Thoracic aorta (tissue), 2 donors: ENCODE results near the gene GINS2. TPM values are rescaled to one million over a fixed set of nuclear protein-coding genes. Genes with fewer than 3 reads are reported as not detected.

Experiments
- ATAC-seq: fragments of 150-250 bp; one replicate; pipeline ENCODE4 v1.8.0; 2017; ENCODE audit warnings: low read depth; ENCODE audit not compliant: insufficient number of reproducible peaks, low FRiP score
- DNase-seq: peaks from one replicate; pipeline ENCODE4 v3.0.0-alpha.2; 2020; ENCODE audit warnings: low spot score
- H3K27ac ChIP-seq, 2 donors: fragments of 200-600 bp; sonication (generic); 1 replicate in 1 of 2; 2 replicates in 1 of 2; pipeline ENCODE4 v1.5.1; 2016; ENCODE audit warnings: mild to moderate bottlenecking in 2 of 2, moderate library complexity in 2 of 2
- H3K27me3 ChIP-seq: fragments of 200-600 bp; sonication (generic); replicated peaks from 2 replicates; pipeline ENCODE4 v1.6.0; 2016; ENCODE audit warnings: mild to moderate bottlenecking; ENCODE audit not compliant: insufficient read depth
- H3K36me3 ChIP-seq: fragments of 200-600 bp; sonication (generic); one replicate; pipeline ENCODE4 v1.5.1; 2016
- H3K4me1 ChIP-seq, 2 donors: fragments of 200-600 bp; sonication (generic); 1 replicate in 1 of 2; 2 replicates in 1 of 2; pipeline versions ENCODE4 v1.5.1 to v1.6.0; 2016; ENCODE audit warnings: low read depth in 2 of 2, mild to moderate bottlenecking in 1 of 2; ENCODE audit not compliant: control insufficient read depth in 1 of 2
- H3K4me3 ChIP-seq: fragments of 200-600 bp; sonication (generic); 2 replicates; pipeline ENCODE4 v1.5.1; 2016; ENCODE audit warnings: mild to moderate bottlenecking
- H3K9me3 ChIP-seq: fragments of 200-600 bp; sonication (generic); 2 replicates; pipeline ENCODE4 v1.5.1; 2016
- CTCF ChIP-seq: fragments of 200-600 bp; sonication (generic); IDR thresholded peaks from one replicate; pipeline ENCODE4 v1.5.1; 2019; ENCODE audit warnings: antibody characterized with exemption
- total RNA-seq, 2 donors: library from RNA; depleted of rRNA; stranded (reverse); fragments of >200 nt; gene quantifications; one replicate each; pipeline versions ENCODE4 v1.1.0 to v1.2.3, GENCODE V29; 2016

The GINS2 gene
- total RNA-seq, 2 donors from 2014 or later, result 0.28 to 2.0 TPM

GRCh38 chr16:85637808-85638647, 50.7 kb downstream of the GINS2 start:
- ATAC-seq (no peak), DNase-seq (no peak)
- no peak overlapping the region for H3K27ac ChIP-seq
- H3K27me3 ChIP-seq, result no peaks in the 10 kb centered on the region
- H3K4me3 ChIP-seq, result no peak overlapping the region
- TF ChIP-seq CTCF, result no peak
- peaks cover 9 to 18% of the 10 kb centered on the region in 2 donors for H3K4me1 ChIP-seq
- no peaks in the 10 kb centered on the region for H3K36me3 ChIP-seq
- H3K9me3 ChIP-seq, result no peaks in the 10 kb centered on the region

GRCh38 chr16:85637061-85637807, 51.5 kb downstream of the GINS2 start:
- Histone ChIP-seq H3K4me3 (no peak overlapping the region), H3K27ac (no peak overlapping the region), H3K27me3 (no peaks in the 10 kb centered on the region), H3K36me3 (no peaks in the 10 kb centered on the region), H3K4me1 (peaks cover 9 to 18% of the 10 kb centered on the region in 2 donors), H3K9me3 (no peaks in the 10 kb centered on the region)
- ATAC-seq (no peak), DNase-seq (no peak)
- no peak for TF ChIP-seq CTCF

GRCh38 chr16:85636234-85636812, 52.4 kb downstream of the GINS2 start:
- no peak overlapping the region for H3K27ac ChIP-seq
- H3K4me3 ChIP-seq, result no peak overlapping the region
- TF ChIP-seq CTCF, result no peak
- no peaks in the 10 kb centered on the region for H3K27me3 ChIP-seq
- no peaks in the 10 kb centered on the region for H3K36me3 ChIP-seq
- no peak for ATAC-seq
- H3K9me3 ChIP-seq, result no peaks in the 10 kb centered on the region
- peaks cover under 1 to 9% of the 10 kb centered on the region in 2 donors for H3K4me1 ChIP-seq
- DNase-seq, result no peak

GRCh38 chr16:85635545-85636140, 53.1 kb downstream of the GINS2 start:
- Histone ChIP-seq H3K4me3 (no peak overlapping the region), H3K4me1 (peaks cover 0 to 6% of the 10 kb centered on the region in 2 donors), H3K9me3 (no peaks in the 10 kb centered on the region), H3K27ac (no peak overlapping the region), H3K27me3 (no peaks in the 10 kb centered on the region), H3K36me3 (no peaks in the 10 kb centered on the region)
- TF ChIP-seq CTCF, result no peak
- ATAC-seq (no peak), DNase-seq (no peak)
